ENCODE data around the gene SLC44A3.

DNA sequence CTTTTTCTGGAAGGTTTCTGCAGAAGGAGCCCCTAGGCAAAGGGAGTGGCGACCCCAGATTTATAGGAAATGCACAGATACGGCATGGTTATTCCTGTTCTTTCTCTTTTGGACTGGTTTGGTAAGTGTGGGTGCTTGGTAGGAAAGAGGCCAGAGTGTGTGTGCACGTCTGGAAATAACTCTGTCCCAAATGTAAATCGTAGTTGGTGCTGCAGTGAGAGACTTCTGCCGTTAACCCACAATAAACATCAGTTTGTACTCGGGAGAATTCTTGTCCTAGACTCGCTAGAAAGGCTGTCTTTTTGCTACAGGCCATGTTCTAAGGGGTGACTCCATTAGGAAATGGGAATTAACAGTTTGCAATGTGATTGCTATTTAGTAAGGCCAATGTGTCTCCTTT lies 779 bp downstream of the SLC44A3 start:
- no peak for TF ChIP-seq POLR2A (IDR thresholded peaks at IDR 0.05)
- TF ChIP-seq, protein P1, sequence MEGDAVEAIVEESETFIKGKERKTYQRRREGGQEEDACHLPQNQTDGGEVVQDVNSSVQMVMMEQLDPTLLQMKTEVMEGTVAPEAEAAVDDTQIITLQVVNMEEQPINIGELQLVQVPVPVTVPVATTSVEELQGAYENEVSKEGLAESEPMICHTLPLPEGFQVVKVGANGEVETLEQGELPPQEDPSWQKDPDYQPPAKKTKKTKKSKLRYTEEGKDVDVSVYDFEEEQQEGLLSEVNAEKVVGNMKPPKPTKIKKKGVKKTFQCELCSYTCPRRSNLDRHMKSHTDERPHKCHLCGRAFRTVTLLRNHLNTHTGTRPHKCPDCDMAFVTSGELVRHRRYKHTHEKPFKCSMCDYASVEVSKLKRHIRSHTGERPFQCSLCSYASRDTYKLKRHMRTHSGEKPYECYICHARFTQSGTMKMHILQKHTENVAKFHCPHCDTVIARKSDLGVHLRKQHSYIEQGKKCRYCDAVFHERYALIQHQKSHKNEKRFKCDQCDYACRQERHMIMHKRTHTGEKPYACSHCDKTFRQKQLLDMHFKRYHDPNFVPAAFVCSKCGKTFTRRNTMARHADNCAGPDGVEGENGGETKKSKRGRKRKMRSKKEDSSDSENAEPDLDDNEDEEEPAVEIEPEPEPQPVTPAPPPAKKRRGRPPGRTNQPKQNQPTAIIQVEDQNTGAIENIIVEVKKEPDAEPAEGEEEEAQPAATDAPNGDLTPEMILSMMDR (IDR thresholded peaks at IDR 0.05), result no peak
- no peak for TF ChIP-seq EP300 (IDR thresholded peaks at IDR 0.05)

Data from ovary (tissue), 3 donors.